GM18951 (cell line): ENCODE measurements around the gene SYT15.
"Not testable (repeated sequence)": the region's sequence is repeated elsewhere in the genome, so short reads cannot be mapped to it uniquely, and the experiment has no call there.

Source experiments
- in situ Hi-C: fragments of 300-500 bp; cut with MboI; formaldehyde crosslinking; loops from one replicate; pipeline ENCODE4 v1.12.0; 2022; ENCODE audit warnings: low sequenced_read_pairs, mixed read lengths, inconsistent platforms; ENCODE audit not compliant: unreplicated experiment

SYT15 gene

GRCh38 chr10:46582568-46582967 lies 3.6 kb downstream of the SYT15 start:
- in situ Hi-C loops: not testable (repeated sequence)

- in situ Hi-C loops: not testable (repeated sequence)
Observed at GRCh38 chr10:46584196-46584595, 5.3 kb downstream of the SYT15 start.

- in situ Hi-C loops: not testable (repeated sequence)
Observed at GRCh38 chr10:46585246-46585645, 6.3 kb downstream of the SYT15 start.

GRCh38 chr10:46587546-46587945 lies 8.6 kb downstream of the SYT15 start:
- in situ Hi-C loops: not testable (repeated sequence)

- in situ Hi-C loops: not testable (repeated sequence)
Observed at GRCh38 chr10:46588221-46588620, 9.3 kb downstream of the SYT15 start.

- in situ Hi-C loops: not testable (repeated sequence)
Observed at GRCh38 chr10:46589589-46589988, 10.7 kb downstream of the SYT15 start.

- in situ Hi-C loops: not testable (repeated sequence)
Observed at GRCh38 chr10:46591053-46591452, 12.1 kb downstream of the SYT15 start.

- in situ Hi-C loops: not testable (repeated sequence)
Observed at GRCh38 chr10:46593307-46593706, 14.4 kb downstream of the SYT15 start.

- in situ Hi-C loops: not testable (repeated sequence)
Observed at GRCh38 chr10:46594453-46595063, 15.6 kb downstream of the SYT15 start.

- in situ Hi-C loops: not testable (repeated sequence)
Observed at GRCh38 chr10:46596570-46596969, 17.6 kb downstream of the SYT15 start.

- in situ Hi-C loops: not testable (repeated sequence)
Observed at GRCh38 chr10:46597616-46598246, 18.8 kb downstream of the SYT15 start.

GRCh38 chr10:46600516-46600915 lies 21.6 kb downstream of the SYT15 start:
- in situ Hi-C loops: not testable (repeated sequence)

- in situ Hi-C loops: not testable (repeated sequence)
Observed at GRCh38 chr10:46615540-46615939, 36.6 kb downstream of the SYT15 start.

- in situ Hi-C loops: not testable (repeated sequence)
Observed at GRCh38 chr10:46616227-46616626, 37.3 kb downstream of the SYT15 start.

GRCh38 chr10:46617134-46617533 lies 38.2 kb downstream of the SYT15 start:
- in situ Hi-C loops: not testable (repeated sequence)

GRCh38 chr10:46617913-46618312 lies 39.0 kb downstream of the SYT15 start:
- in situ Hi-C loops: not testable (repeated sequence)

- in situ Hi-C loops: not testable (repeated sequence)
Observed at GRCh38 chr10:46623899-46624654, 45.1 kb downstream of the SYT15 start.

- in situ Hi-C loops: not testable (repeated sequence)
Observed at GRCh38 chr10:46629805-46630204, 50.9 kb downstream of the SYT15 start.

- in situ Hi-C loops: not testable (repeated sequence)
Observed at GRCh38 chr10:46630816-46631215, 51.9 kb downstream of the SYT15 start.

GRCh38 chr10:46631683-46632082 lies 52.8 kb downstream of the SYT15 start:
- in situ Hi-C loops: not testable (repeated sequence)

- in situ Hi-C loops: not testable (repeated sequence)
Observed at GRCh38 chr10:46634698-46635097, 55.8 kb downstream of the SYT15 start.
